Endodermal cell (in vitro differentiated cells): ENCODE results near the gene PTPRM. TPM values are rescaled to one million over a fixed set of nuclear protein-coding genes. Genes with fewer than 3 reads are reported as not detected.

ENCODE experiments used
- DNase-seq: peaks from one replicate; pipeline ENCODE4 v3.0.0-alpha.2; 2017
- H3K27ac ChIP-seq: 2 replicates; pipeline ENCODE4 v1.5.1; 2013; ENCODE audit warnings: mild to moderate bottlenecking, low read depth, low read length, moderate library complexity
- H3K27me3 ChIP-seq: 2 replicates; pipeline ENCODE4 v1.6.1; 2013; ENCODE audit warnings: mild to moderate bottlenecking, low read length, moderate library complexity; ENCODE audit not compliant: insufficient read depth, control insufficient read depth, poor library complexity, severe bottlenecking
- H3K36me3 ChIP-seq: 2 replicates; pipeline ENCODE4 v1.7.0; 2013; ENCODE audit warnings: mild to moderate bottlenecking, low read length, moderate library complexity; ENCODE audit not compliant: control insufficient read depth, insufficient read depth
- H3K4me1 ChIP-seq: one replicate; pipeline ENCODE4 v1.7.0; 2013; ENCODE audit warnings: low read length; ENCODE audit not compliant: control insufficient read depth, insufficient read depth
- H3K4me3 ChIP-seq: 2 replicates; pipeline ENCODE4 v1.5.1; 2013; ENCODE audit warnings: mild to moderate bottlenecking, low read length, moderate library complexity
- H3K9ac ChIP-seq: 2 replicates; pipeline ENCODE4 v1.6.1; 2013; ENCODE audit warnings: mild to moderate bottlenecking, low read length, moderate library complexity; ENCODE audit not compliant: poor library complexity, severe bottlenecking; ENCODE audit errors: extremely low read depth
- H3K9me3 ChIP-seq: 2 replicates; pipeline ENCODE4 v1.6.1; 2013; ENCODE audit warnings: mild to moderate bottlenecking, low read length, moderate library complexity; ENCODE audit not compliant: control insufficient read depth
- H3K27ac Mint-ChIP-seq: 2 replicates; pipeline ENCODE4 v1.8.0; 2020; ENCODE audit warnings: mixed read lengths
- H3K27me3 Mint-ChIP-seq: 2 replicates; pipeline ENCODE4 v1.8.0; 2021; ENCODE audit warnings: mild to moderate bottlenecking, mixed read lengths; ENCODE audit not compliant: insufficient read depth
- H3K36me3 Mint-ChIP-seq: 2 replicates; pipeline ENCODE4 v1.8.0; 2020; ENCODE audit warnings: low read depth, mixed read lengths
- H3K4me1 Mint-ChIP-seq: 2 replicates; pipeline ENCODE4 v1.8.0; 2020; ENCODE audit warnings: mixed read lengths
- H3K4me3 Mint-ChIP-seq: 2 replicates; pipeline ENCODE4 v1.8.0; 2020; ENCODE audit warnings: mild to moderate bottlenecking, moderate library complexity, mixed read lengths
- H3K9me3 Mint-ChIP-seq: 2 replicates; pipeline ENCODE4 v1.8.0; 2020; ENCODE audit warnings: mild to moderate bottlenecking, mixed read lengths
- WGBS, 2 experiments: methylation state at CpG; one replicate each; pipeline versions ENCODE4 v1.1.5 to v1.1.7; 2013; ENCODE audit warnings: missing lambda C conversion rate in 2 of 2, mixed read lengths in 1 of 2; ENCODE audit not compliant: insufficient coverage in 1 of 2, insufficient read length in 1 of 2; 5-methylcytosine and 5-hydroxymethylcytosine counted together
- total RNA-seq, 2 donors: library from RNA; stranded (reverse); fragmentation: NEBNext Ultra II Directional in 1 of 2; extraction: Animal tissue kit (Norgen Biotek cat#: 25700) in 1 of 2; gene quantifications; 2 replicates in 1 of 2; 3 replicates in 1 of 2; pipeline ENCODE4 v1.2.1, GENCODE V29; 2021
- TF ChIP-seq, protein P1 (sequence below): fragments of 200-600 bp; sonication (generic); conservative IDR thresholded peaks from 2 replicates; pipeline ENCODE4 v1.5.0; 2021; ENCODE audit warnings: antibody characterized with exemption, mild to moderate bottlenecking

The PTPRM gene
- total RNA-seq, 2 donors from 2014 or later = 47.2 to 57.6 TPM

DNA sequence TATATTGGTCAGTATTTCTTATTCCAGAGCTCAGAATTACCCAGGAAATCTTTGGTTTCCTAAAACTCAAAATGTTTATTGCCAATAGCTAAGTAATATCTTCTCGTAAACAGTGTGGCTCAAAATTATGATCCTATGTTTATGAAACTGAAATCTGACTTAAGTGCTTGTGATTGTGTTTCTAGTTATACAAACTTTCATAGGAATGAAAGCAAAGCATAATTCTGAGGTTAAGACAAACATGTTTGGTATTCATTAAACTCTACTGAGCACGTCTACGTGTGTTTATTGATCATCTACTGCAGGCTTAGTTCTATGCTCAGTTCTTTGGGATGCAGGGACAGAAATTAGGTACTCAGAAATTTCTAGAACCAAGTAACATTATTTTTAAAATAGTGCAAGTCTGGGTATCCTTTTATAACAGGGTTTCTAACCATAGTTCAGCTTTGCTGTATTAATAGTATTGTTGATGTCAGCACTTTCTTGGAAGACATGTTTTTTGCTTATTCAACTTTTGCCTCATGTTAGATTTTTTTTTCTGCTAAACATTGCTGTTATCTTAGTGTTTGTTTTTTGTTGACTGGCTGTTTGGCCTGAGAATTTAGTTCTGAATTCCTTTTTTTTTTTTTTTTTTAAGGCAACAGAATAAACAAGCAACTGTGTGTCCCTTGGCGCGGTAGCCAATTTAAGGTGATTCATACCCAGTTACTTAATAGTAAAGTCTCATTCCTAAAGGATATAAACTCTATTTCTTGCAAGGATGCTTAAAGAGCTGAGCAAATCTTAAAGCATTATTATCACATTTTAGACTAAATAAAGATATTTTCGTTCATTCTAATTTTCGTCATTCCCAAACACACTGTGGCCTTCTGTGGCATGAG is 31.3 kb downstream of the PTPRM start:
- Histone ChIP-seq H3K9ac (no peak overlapping the region), H3K27me3 (no peaks in the 10 kb centered on the region), H3K9me3 (no peaks in the 10 kb centered on the region), H3K4me1 (peaks cover 10% of the 10 kb centered on the region), H3K27ac (no peak overlapping the region), H3K4me3 (no peak overlapping the region), H3K36me3 (no peaks in the 10 kb centered on the region)
- no peak for DNase-seq
- Mint-ChIP-seq H3K9me3 (no peaks in the 10 kb centered on the region), H3K4me1 (peaks cover 46% of the 10 kb centered on the region), H3K27me3 (no peaks in the 10 kb centered on the region), H3K4me3 (no peak overlapping the region), H3K36me3 (no peaks in the 10 kb centered on the region), H3K27ac (no peak overlapping the region)
- TF ChIP-seq, protein P1, sequence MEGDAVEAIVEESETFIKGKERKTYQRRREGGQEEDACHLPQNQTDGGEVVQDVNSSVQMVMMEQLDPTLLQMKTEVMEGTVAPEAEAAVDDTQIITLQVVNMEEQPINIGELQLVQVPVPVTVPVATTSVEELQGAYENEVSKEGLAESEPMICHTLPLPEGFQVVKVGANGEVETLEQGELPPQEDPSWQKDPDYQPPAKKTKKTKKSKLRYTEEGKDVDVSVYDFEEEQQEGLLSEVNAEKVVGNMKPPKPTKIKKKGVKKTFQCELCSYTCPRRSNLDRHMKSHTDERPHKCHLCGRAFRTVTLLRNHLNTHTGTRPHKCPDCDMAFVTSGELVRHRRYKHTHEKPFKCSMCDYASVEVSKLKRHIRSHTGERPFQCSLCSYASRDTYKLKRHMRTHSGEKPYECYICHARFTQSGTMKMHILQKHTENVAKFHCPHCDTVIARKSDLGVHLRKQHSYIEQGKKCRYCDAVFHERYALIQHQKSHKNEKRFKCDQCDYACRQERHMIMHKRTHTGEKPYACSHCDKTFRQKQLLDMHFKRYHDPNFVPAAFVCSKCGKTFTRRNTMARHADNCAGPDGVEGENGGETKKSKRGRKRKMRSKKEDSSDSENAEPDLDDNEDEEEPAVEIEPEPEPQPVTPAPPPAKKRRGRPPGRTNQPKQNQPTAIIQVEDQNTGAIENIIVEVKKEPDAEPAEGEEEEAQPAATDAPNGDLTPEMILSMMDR = no peak
- WGBS, 2 experiments = 95 to 100% methylated on average over 3 to 7 of the region's 7 CpGs

DNA sequence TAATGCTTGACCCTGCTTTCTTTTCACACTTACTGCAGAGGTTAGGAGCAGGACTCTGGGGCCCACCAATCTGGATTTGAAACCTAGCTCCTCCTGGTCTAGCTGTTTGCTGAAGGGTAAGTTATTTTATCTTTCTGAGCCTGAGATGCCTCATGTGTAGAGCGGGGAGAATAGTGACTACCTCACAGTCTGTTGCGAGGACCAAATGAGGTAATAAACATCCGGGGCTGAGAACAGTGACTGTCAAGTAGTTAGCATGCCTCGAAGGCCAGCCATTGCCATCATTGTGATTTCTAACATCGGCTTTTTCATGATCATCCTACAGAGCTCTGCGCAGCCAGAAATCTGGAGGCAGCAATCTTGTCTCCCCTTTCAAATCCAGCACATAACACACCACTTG is 32.9 kb downstream of the PTPRM start:
- TF ChIP-seq, protein P1 = no peak
- Histone ChIP-seq H3K36me3 (no peaks in the 10 kb centered on the region), H3K9me3 (no peaks in the 10 kb centered on the region), H3K27me3 (no peaks in the 10 kb centered on the region), H3K4me3 (no peak overlapping the region), H3K27ac (no peak overlapping the region), H3K4me1 (peaks cover 12% of the 10 kb centered on the region), H3K9ac (no peak overlapping the region)
- peak overlapping the region; percentile 44 for H3K27ac Mint-ChIP-seq
- DNase-seq = no peak
- WGBS, 2 experiments = 84 to 90% methylated on average over 5 to 6 of the region's 6 CpGs
- H3K4me1 Mint-ChIP-seq = peaks cover 55% of the 10 kb centered on the region
- H3K27me3 Mint-ChIP-seq = no peaks in the 10 kb centered on the region
- H3K4me3 Mint-ChIP-seq = no peak overlapping the region
- H3K36me3 Mint-ChIP-seq = no peaks in the 10 kb centered on the region
- no peaks in the 10 kb centered on the region for H3K9me3 Mint-ChIP-seq

- Histone ChIP-seq H3K27ac (no peak overlapping the region), H3K4me3 (no peak overlapping the region), H3K4me1 (peaks cover 17% of the 10 kb centered on the region), H3K36me3 (no peaks in the 10 kb centered on the region), H3K27me3 (no peaks in the 10 kb centered on the region), H3K9me3 (no peaks in the 10 kb centered on the region), H3K9ac (no peak overlapping the region)
- H3K27ac Mint-ChIP-seq = peak overlapping the region; percentile 44
- no peak for DNase-seq
- no peaks in the 10 kb centered on the region for H3K27me3 Mint-ChIP-seq
- no peak overlapping the region for H3K4me3 Mint-ChIP-seq
- TF ChIP-seq, protein P1 = no peak
- WGBS, 2 experiments = 82 to 90% methylated on average over 8 to 13 of the region's 13 CpGs
- no peaks in the 10 kb centered on the region for H3K9me3 Mint-ChIP-seq
- H3K4me1 Mint-ChIP-seq = peaks cover 57% of the 10 kb centered on the region
- no peaks in the 10 kb centered on the region for H3K36me3 Mint-ChIP-seq
These were observed 33.6 kb downstream of the PTPRM start for GRCh38 chr18:7600528-7601245.
